Measurements from ENCODE around the gene RPL26.

DNA sequence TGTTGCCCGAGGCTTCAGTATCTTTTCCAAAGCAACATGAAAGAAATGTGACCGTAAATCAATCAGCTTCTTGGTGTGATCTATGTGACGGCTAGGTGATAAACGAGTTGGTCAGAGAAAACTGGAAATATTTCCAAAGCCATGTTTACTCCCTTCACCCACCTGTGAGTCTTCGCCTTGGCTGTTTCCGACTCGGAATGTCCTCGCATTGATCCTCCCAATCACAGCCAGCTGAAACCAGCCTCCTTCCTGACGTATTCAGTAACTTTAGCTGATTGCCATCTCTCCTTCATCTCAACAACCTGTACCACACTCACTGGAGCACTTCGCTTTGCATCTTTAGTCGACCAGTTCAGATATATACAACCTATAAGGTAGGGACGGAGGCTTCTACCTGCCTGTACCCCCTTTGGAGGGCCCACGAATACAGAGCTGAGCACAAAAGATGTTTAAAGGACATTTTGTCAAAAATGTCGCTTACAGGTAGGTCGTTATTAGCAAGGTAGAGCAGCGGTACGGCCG, 7.2 kb downstream of the RPL26 start:
- TF ChIP-seq CTCF (conservative IDR thresholded peaks at IDR 0.05; ENCODE audit: low read depth, low read length): no peak
- no peak for TF ChIP-seq EZH2 (IDR thresholded peaks at IDR 0.05; ENCODE audit: low read length, unreplicated experiment)
- TF ChIP-seq EZH2phosphoT487 (IDR thresholded peaks at IDR 0.05; ENCODE audit: borderline replicate concordance, low read length): no peak

Measured in PC-3 (cell line).